Right atrium auricular region (tissue), 2 donors: ENCODE results near the gene RAB11FIP5. TPM values are rescaled to one million over a fixed set of nuclear protein-coding genes. Genes with fewer than 3 reads are reported as not detected.

ENCODE experiments used
- DNase-seq: peaks from one replicate; pipeline ENCODE4 v3.0.0-alpha.2; 2019; ENCODE audit warnings: low spot score
- H3K27ac ChIP-seq, 2 donors: fragments of 200-600 bp; sonication (generic); 1 replicate in 1 of 2; 2 replicates in 1 of 2; pipeline ENCODE4 v1.5.1; 2016 to 2019
- H3K27me3 ChIP-seq, 2 donors: fragments of 200-600 bp; sonication (generic); one replicate each; pipeline versions ENCODE4 v1.5.1 to v1.6.0; 2017 to 2019
- H3K36me3 ChIP-seq: fragments of 200-600 bp; sonication (generic); one replicate; pipeline ENCODE4 v1.5.1; 2016
- H3K4me1 ChIP-seq, 2 donors: fragments of 200-600 bp; sonication (generic); one replicate each; pipeline versions ENCODE4 v1.5.1 to v1.6.0; 2017 to 2019
- H3K4me3 ChIP-seq, 2 donors: fragments of 200-600 bp; sonication (generic); 1 replicate in 1 of 2; 2 replicates in 1 of 2; pipeline ENCODE4 v1.5.1; 2017 to 2019; ENCODE audit warnings: mild to moderate bottlenecking in 1 of 2, moderate library complexity in 1 of 2
- H3K9me3 ChIP-seq, 2 donors: fragments of 200-600 bp; sonication (generic); one replicate each; pipeline ENCODE4 v1.5.1; 2019
- CTCF ChIP-seq, 2 donors: fragments of 200-600 bp; sonication (generic); IDR thresholded peaks; one replicate each; pipeline ENCODE4 v1.5.1; 2019; ENCODE audit warnings: antibody characterized with exemption in 2 of 2
- total RNA-seq, 2 donors: library from RNA; depleted of rRNA; stranded (reverse); fragments of >200 nt; gene quantifications; one replicate each; pipeline ENCODE4 v1.1.0, GENCODE V29; 2016

RAB11FIP5 gene, protein sequence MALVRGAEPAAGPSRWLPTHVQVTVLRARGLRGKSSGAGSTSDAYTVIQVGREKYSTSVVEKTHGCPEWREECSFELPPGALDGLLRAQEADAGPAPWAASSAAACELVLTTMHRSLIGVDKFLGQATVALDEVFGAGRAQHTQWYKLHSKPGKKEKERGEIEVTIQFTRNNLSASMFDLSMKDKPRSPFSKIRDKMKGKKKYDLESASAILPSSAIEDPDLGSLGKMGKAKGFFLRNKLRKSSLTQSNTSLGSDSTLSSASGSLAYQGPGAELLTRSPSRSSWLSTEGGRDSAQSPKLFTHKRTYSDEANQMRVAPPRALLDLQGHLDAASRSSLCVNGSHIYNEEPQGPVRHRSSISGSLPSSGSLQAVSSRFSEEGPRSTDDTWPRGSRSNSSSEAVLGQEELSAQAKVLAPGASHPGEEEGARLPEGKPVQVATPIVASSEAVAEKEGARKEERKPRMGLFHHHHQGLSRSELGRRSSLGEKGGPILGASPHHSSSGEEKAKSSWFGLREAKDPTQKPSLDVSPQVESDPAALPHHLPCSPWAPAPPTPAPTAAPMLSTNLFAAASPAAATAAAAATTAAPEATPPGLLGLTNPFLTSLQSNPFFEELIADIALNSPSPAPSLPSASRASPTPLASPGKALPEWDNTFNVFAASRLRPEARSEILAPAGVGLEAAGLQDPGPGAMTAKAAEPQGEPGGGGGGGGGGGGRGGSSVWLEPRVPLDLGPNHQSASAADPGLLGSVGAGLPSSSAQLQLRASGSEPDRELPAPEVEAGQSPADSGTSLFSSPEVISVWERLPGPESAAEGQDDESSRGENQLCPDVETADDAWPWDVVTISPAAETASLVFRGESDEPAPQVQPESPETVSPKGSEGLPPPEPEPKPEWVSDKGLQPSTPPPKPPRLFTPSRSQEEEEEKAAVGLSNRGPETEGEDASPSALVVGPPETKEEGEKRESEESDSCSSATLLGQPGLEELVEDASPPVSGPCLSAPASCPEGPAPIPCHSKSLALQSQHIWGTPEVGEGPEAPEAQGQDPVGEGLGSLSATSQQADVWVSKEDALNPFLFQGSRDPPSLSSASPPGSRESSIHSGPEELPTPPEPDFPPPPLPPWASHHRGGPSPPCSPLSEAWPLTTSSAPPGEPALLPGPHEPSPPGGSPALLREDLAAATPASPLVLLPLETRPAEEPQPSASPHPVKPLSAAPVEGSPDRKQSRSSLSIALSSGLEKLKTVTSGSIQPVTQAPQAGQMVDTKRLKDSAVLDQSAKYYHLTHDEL (N-terminal part only)
- total RNA-seq, result 10 to 100 TPM; 28.6 to 34.1 TPM

DNA sequence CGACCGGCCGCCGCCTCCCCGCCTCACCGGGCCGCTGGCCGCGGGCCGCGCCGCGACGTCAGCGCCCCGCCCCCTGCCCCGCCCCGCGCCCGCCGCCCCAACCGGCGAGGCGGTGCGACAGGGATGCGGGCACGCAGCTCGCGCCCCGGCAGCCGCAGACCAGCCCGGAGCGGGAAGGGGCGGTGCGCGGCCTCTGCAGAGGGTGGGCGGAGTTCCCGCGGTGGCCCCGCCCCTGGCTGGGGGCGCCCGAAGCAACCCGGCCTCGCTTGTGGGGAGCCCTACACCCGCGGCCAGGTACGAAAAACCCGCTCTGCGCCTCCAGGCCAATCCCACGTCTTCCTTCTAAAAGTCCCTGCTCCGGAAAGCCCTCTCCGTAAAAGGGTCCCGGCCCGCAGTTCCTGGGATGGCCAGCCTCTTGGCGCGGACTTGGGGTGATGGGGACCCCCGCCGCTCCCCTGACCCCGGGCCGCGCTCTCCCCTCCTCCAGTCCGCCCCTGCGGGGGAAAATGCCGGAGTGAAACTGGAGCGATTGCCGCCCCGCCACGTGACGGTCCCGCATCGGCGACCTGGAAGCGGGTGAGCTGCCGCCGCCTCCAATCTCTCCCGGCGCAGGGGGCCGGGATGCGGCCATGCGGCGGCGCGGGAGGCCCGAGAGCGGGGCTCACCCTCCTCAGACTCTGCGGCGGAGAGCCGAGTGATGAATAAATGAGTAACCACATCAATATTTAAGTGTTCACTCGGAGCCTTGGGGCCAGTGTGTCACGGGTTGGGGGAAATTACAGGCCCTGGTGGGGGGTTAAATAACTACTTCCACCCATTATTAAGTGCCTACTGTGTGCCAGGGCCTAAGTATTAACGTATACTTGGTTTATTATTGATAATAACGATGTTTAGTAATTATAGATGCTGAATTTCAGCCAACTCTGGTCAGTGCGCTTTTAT is at the start of gene RAB11FIP5:
Gene RAB11FIP5 (minus strand): TSS at position 36 of the 942 bp plus-strand sequence. CDS start 171 bp downstream, outside the sequence.
- peak in 1 of 2 donors; percentile 6 for TF ChIP-seq CTCF (IDR thresholded peaks at IDR 0.05)
- Histone ChIP-seq H3K4me3 (peak within 1 kb of the TSS; percentile 72 to 86), H3K36me3 (no peaks in the 10 kb centered on the region), H3K9me3 (no peaks in the 10 kb centered on the region), H3K4me1 (peaks cover 0 to 34% of the 10 kb centered on the region in 2 donors), H3K27me3 (no peaks in the 10 kb centered on the region), H3K27ac (peak within 1 kb of the TSS; percentile 91 to 92)
- DNase-seq, result peak; percentile 79

GRCh38 chr2:73156539-73157124 is 43.9 kb upstream of the RAB11FIP5 start:
- Histone ChIP-seq H3K27me3 (no peaks in the 10 kb centered on the region), H3K4me3 (no peak overlapping the region)

DNA sequence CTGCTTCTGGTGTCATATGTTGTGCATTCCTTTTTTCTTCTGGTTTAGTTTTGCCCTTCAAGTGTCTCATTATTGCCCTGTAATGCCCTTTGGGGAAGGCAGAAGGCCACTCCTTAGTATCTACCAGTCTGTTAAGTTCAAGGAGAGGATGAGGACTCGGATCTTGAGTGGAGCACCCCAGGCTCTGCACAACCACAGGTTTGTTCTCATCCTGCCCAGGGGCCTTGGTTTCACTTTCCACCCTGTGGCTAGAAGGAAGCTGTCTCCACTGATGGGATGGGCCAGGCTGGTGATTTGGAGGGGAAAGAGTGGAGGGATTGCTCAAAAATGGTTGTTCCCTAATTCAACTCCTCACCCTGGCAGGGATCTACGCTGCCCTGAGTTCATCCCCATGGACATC is 30.2 kb upstream of the RAB11FIP5 start:
- H3K9me3 ChIP-seq, result no peaks in the 10 kb centered on the region
- DNase-seq, result no peak
- no peaks in the 10 kb centered on the region for H3K4me1 ChIP-seq
- no peak overlapping the region for H3K4me3 ChIP-seq
- H3K36me3 ChIP-seq, result no peaks in the 10 kb centered on the region
- H3K27me3 ChIP-seq, result no peaks in the 10 kb centered on the region
- TF ChIP-seq CTCF (IDR thresholded peaks at IDR 0.05), result no peak
- H3K27ac ChIP-seq, result no peak overlapping the region

More at GRCh38 chr2:73156539-73157124, 43.9 kb upstream of the RAB11FIP5 start:
- no peak overlapping the region for H3K27ac ChIP-seq
- peak; percentile 60 to 90 for TF ChIP-seq CTCF (IDR thresholded peaks at IDR 0.05)
- peaks cover 0 to 7% of the 10 kb centered on the region in 2 donors for H3K9me3 ChIP-seq
- H3K36me3 ChIP-seq, result no peaks in the 10 kb centered on the region
- peak; percentile 67 for DNase-seq
- H3K4me1 ChIP-seq, result peaks cover 0 to 8% of the 10 kb centered on the region in 2 donors

DNA sequence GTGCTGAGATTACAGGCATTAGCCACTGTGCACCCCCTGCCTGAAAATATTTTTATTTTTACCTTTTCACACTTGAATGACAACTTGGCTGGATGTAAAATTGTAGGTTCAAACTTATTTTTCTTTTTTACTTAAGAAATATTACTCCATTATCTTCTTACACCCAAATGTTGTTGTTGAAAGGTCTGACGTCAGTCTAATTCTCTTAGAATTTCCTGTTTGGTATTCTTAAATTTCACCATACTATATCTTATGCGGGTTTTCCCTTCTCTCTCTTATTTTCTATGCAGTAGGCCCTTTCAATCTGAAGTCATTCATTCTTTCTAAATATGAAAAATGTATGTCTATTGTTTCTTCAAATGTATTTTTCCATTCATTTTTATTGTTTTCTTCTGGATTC is 29.1 kb upstream of the RAB11FIP5 start:
- no peak for DNase-seq
- no peak overlapping the region for H3K4me3 ChIP-seq
- H3K4me1 ChIP-seq, result no peaks in the 10 kb centered on the region
- H3K9me3 ChIP-seq, result no peaks in the 10 kb centered on the region
- H3K36me3 ChIP-seq, result no peaks in the 10 kb centered on the region
- no peak for TF ChIP-seq CTCF (IDR thresholded peaks at IDR 0.05)
- H3K27me3 ChIP-seq, result no peaks in the 10 kb centered on the region
- H3K27ac ChIP-seq, result no peak overlapping the region
